Skeletal muscle tissue (tissue), 4 donors: ENCODE data around the gene NEDD4L. TPM values are rescaled to one million over a fixed set of nuclear protein-coding genes. Genes with fewer than 3 reads are reported as not detected.
"Not testable (repeated sequence)": the region's sequence is repeated elsewhere in the genome, so short reads cannot be mapped to it uniquely, and the experiment has no call there.

Source experiments
- H3K27ac ChIP-seq: one replicate; pipeline ENCODE4 v1.7.0; 2013; ENCODE audit warnings: mild to moderate bottlenecking, low read depth, low read length, inconsistent platforms
- H3K27me3 ChIP-seq, 3 donors: one replicate each; pipeline ENCODE4 v1.7.0; 2013; ENCODE audit warnings: low read length in 3 of 3; ENCODE audit not compliant: control insufficient read depth in 3 of 3, insufficient read depth in 3 of 3
- H3K36me3 ChIP-seq, 3 donors: one replicate each; pipeline ENCODE4 v1.7.0; 2013; ENCODE audit warnings: low read length in 3 of 3; ENCODE audit not compliant: control insufficient read depth in 3 of 3, insufficient read depth in 3 of 3
- H3K4me1 ChIP-seq, 3 donors: one replicate each; pipeline ENCODE4 v1.7.0; 2013; ENCODE audit warnings: low read length in 3 of 3, mild to moderate bottlenecking in 3 of 3; ENCODE audit not compliant: control insufficient read depth in 3 of 3, insufficient read depth in 3 of 3
- H3K4me3 ChIP-seq, 3 donors: one replicate each; pipeline ENCODE4 v1.7.0; 2013; ENCODE audit warnings: low read length in 3 of 3
- H3K9ac ChIP-seq, 3 donors: one replicate each; pipeline ENCODE4 v1.7.0; 2013; ENCODE audit warnings: low read length in 3 of 3, mild to moderate bottlenecking in 3 of 3, moderate library complexity in 2 of 3, low read depth in 1 of 3
- H3K9me3 ChIP-seq, 3 donors: one replicate each; pipeline ENCODE4 v1.7.0; 2013; ENCODE audit warnings: low read length in 3 of 3; ENCODE audit not compliant: control insufficient read depth in 3 of 3
- total RNA-seq: library from RNA; depleted of rRNA; stranded (reverse); fragments of >200 nt; gene quantifications from one replicate; pipeline ENCODE4 v1.2.3, GENCODE V29; 2014
- donor health status: Osteomylitis.

Gene NEDD4L
- total RNA-seq, 1 donor from 2014 or later: 34.4 TPM

- Histone ChIP-seq H3K27me3 (no peaks in the 10 kb centered on the region), H3K4me3 (no peak overlapping the region), H3K27ac (no peak overlapping the region), H3K9me3 (no peaks in the 10 kb centered on the region), H3K4me1 (no peaks in the 10 kb centered on the region), H3K36me3 (no peaks in the 10 kb centered on the region), H3K9ac (no peak overlapping the region)
Observed at GRCh38 chr18:58431215-58431614, 387.2 kb downstream of the NEDD4L start.

DNA sequence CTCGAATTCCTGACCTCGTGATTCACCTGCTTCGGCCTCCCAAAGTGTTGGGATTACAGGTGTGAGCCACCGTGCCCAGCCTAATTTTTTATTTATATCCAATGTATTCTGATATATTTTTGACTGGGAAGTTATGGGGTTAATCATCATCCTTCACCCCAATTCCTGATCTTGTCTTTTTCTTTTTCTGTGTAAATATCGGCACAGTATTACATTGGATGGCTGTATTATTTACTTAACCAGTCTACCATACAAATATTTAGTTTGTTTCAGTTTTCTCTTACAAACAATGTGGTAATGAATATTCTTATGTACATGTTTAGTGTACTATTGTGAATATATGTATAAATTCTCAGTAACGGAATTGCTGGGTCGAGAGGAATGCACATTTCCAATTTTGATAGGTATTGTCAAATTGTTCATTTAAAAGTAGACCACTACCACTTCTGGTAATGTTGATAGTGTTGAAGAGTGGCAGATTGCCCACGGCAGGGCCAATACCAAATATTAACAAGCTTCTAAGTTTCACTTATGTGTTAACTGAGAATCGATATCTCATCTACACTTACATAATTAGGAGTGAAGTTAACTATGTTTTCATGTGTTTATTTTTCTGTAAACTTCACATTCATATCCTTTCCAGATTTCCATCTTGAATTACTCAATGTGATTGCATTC is 388.2 kb downstream of the NEDD4L start:
- Histone ChIP-seq H3K9ac (no peak overlapping the region), H3K9me3 (no peaks in the 10 kb centered on the region), H3K36me3 (no peaks in the 10 kb centered on the region), H3K4me1 (no peaks in the 10 kb centered on the region), H3K4me3 (no peak overlapping the region), H3K27me3 (no peaks in the 10 kb centered on the region), H3K27ac (no peak overlapping the region)

GRCh38 chr18:58435221-58436005 is 391.4 kb downstream of the NEDD4L start:
- H3K4me3 ChIP-seq, H3K27me3 ChIP-seq, H3K27ac ChIP-seq, H3K9me3 ChIP-seq, H3K36me3 ChIP-seq, H3K9ac ChIP-seq: not testable (repeated sequence)
- peaks cover 6 to 12% (median 7%) of the 10 kb centered on the region in 3 donors for H3K4me1 ChIP-seq

GRCh38 chr18:58438161-58438957 is 394.3 kb downstream of the NEDD4L start:
- H3K27me3 ChIP-seq: no peaks in the 10 kb centered on the region
- H3K9me3 ChIP-seq: no peaks in the 10 kb centered on the region
- H3K27ac ChIP-seq: no peak overlapping the region
- H3K36me3 ChIP-seq: no peaks in the 10 kb centered on the region
- H3K4me3 ChIP-seq: peak overlapping the region; percentile 54 to 65 (median 63)
- peak overlapping the region in 2 of 3 donors; percentile 43 to 45 for H3K9ac ChIP-seq
- H3K4me1 ChIP-seq: peaks cover 6 to 12% (median 7%) of the 10 kb centered on the region in 3 donors

DNA sequence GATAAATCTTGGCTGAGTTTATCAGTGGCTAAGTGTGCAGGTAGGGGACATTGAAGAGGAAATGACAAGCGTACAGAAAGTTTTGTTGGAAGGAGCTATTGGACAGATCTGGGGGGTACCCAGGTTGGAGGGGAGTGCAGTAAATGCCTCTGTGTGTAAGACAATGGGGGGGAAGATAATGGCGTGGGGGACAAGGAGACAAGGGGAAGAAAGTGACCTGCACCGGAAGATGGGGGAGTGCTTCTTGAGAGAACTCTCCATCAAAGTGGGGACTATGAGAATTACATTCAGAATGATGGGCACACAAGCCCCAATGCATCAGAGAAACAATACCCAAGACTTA is 394.9 kb downstream of the NEDD4L start:
- H3K4me3 ChIP-seq: peak overlapping the region; percentile 54 to 65 (median 63)
- H3K36me3 ChIP-seq: no peaks in the 10 kb centered on the region
- H3K4me1 ChIP-seq: peaks cover 6 to 12% (median 7%) of the 10 kb centered on the region in 3 donors
- H3K9ac ChIP-seq: no peak overlapping the region
- no peaks in the 10 kb centered on the region for H3K9me3 ChIP-seq
- no peak overlapping the region for H3K27ac ChIP-seq
- no peaks in the 10 kb centered on the region for H3K27me3 ChIP-seq

DNA sequence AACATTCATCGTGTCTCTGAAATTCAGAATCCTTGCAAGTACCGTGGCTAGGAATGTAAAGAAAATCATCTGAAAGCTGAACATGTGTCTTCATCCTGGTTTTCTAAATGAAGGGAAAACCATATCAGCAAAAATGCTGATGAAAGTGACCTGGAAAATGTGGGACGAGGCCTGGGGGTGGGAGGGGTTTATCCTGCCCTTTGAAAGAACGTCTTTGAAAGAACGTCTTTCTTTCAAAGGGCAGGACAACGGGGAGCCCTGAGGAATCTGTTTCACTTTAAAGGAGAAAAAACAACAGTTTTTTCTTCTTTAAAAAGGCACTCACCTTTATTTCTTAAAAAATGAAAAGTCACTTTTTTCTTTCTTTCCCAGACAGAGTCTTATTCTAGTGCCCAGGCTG is 399.6 kb downstream of the NEDD4L start:
- Histone ChIP-seq H3K9ac (no peak overlapping the region), H3K27ac (no peak overlapping the region), H3K9me3 (no peaks in the 10 kb centered on the region), H3K4me1 (peaks cover 16 to 17% (median 16%) of the 10 kb centered on the region in 3 donors), H3K4me3 (no peak overlapping the region), H3K27me3 (no peaks in the 10 kb centered on the region), H3K36me3 (no peaks in the 10 kb centered on the region)

DNA sequence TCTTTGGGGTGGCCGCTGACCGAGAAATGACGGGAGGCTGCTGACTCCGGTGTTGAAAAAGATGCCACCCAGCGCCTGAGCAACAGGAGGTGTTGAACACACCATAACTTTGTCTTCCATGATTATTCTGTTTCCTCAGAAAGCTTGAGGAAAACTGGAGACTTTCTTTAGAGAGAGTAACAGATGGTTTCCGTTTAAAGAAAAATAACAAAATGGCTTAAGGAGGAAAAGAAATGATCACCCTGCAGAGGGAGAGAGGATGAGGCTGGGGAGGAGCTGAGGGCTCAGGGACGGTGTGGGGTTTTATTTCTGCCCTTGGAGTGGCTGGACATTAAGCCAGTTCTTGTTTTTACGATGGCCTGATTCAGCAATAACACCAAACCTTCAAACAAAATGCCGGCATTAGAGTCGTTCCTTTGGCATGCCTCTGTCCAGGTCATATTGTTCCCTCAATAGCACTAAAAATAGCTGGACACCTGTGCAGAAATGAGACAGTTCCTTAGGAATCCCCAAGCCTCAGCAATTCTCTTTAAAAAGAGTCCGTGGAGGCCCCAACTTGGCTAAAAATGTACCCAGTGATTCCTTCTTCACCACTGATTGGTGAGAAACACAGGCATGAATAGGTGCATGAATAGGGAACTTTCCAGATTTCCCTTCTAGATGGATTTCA is 402.5 kb downstream of the NEDD4L start:
- H3K27me3 ChIP-seq: no peaks in the 10 kb centered on the region
- H3K9me3 ChIP-seq: no peaks in the 10 kb centered on the region
- H3K9ac ChIP-seq: no peak overlapping the region
- H3K4me1 ChIP-seq: peaks cover 11 to 16% (median 15%) of the 10 kb centered on the region in 3 donors
- no peaks in the 10 kb centered on the region for H3K36me3 ChIP-seq
- no peak overlapping the region for H3K27ac ChIP-seq
- peak overlapping the region in 1 of 3 donors; percentile 35 for H3K4me3 ChIP-seq

DNA sequence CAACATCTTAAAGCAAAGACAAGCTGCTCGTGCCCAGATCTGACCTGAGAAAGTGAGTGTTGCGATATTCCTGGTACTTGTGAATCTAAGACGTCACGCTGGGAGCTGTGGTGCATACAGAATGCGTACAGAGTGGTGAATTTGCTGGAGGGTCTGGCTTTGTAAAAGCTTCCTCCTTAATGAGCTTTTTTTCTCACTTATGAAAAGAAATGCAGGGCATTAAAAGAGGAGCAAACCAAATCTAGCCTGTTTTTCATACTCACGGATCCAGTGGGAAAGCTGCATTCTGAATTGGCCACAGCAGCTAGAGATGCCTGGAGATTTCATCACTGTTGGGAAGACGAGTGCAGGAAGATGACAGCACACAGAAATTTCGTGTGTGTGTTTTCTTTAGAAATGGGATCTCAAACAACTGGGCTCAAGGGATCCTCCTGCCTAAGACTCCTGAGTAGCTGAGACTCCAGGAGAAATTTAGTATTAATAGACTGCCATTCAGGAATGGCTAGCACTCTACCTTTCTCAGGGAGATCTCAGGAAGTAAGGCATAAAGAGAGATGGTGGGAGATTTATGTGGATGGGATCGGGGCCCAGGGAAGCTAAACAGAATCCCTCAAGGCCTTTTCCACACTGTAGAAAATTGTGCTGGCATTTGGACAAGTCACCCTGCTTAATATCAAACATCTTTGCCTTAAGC is 403.5 kb downstream of the NEDD4L start:
- Histone ChIP-seq H3K9me3 (no peaks in the 10 kb centered on the region), H3K4me3 (peak overlapping the region in 1 of 3 donors; percentile 24), H3K4me1 (peaks cover 11 to 16% (median 15%) of the 10 kb centered on the region in 3 donors), H3K27ac (peak overlapping the region; percentile 18), H3K9ac (no peak overlapping the region), H3K27me3 (no peaks in the 10 kb centered on the region), H3K36me3 (no peaks in the 10 kb centered on the region)

DNA sequence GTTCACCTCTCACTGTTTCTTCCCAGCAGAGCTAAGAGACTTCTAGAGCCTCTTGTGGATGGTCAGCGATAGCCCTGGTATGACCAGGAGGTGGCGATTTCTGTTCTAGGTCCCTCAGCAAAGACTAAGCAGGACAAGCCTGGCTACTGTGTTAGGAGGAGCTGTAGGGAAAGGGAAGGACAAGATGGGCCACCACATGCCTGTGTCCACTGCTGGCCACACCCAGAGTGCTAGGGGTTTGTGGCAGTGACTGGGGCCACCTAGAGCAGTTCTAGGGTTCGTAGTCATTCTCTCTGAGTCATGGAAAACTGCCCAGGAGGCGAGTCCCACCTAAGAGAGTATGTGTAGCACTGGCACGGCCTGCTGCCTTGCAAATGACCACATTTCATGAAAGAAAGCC is 405.4 kb downstream of the NEDD4L start:
- Histone ChIP-seq H3K4me3 (no peak overlapping the region), H3K36me3 (no peaks in the 10 kb centered on the region), H3K27ac (no peak overlapping the region), H3K27me3 (no peaks in the 10 kb centered on the region), H3K9me3 (no peaks in the 10 kb centered on the region), H3K9ac (no peak overlapping the region), H3K4me1 (peaks cover 11 to 16% (median 15%) of the 10 kb centered on the region in 3 donors)
